GM18867 (cell line): ENCODE data around the gene MUC5AC.
"Not testable (repeated sequence)": the region's sequence is repeated elsewhere in the genome, so short reads cannot be mapped to it uniquely, and the experiment has no call there.

Experiments
- ATAC-seq: cut with Tn5 transposase; IDR thresholded peaks from one replicate; pipeline ENCODE4 v1.9.1; 2021; ENCODE audit warnings: mild to moderate bottlenecking, moderate library complexity; ENCODE audit not compliant: unreplicated experiment

MUC5AC gene

GRCh38 chr11:1161410-1162137 lies 3.8 kb downstream of the MUC5AC start:
- ATAC-seq, result no peak

- ATAC-seq, result no peak
Measured at GRCh38 chr11:1162138-1162475, 4.4 kb downstream of the MUC5AC start.

- ATAC-seq, result no peak
Measured at GRCh38 chr11:1162491-1163311, 4.9 kb downstream of the MUC5AC start.

- no peak for ATAC-seq
Measured at GRCh38 chr11:1163321-1163910, 5.7 kb downstream of the MUC5AC start.

GRCh38 chr11:1163911-1164735 lies 6.4 kb downstream of the MUC5AC start:
- no peak for ATAC-seq

GRCh38 chr11:1164779-1165255 lies 7.1 kb downstream of the MUC5AC start:
- ATAC-seq, result not testable (repeated sequence)

GRCh38 chr11:1165256-1166041 lies 7.7 kb downstream of the MUC5AC start:
- no peak for ATAC-seq

- ATAC-seq, result no peak
Measured at GRCh38 chr11:1167256-1167655, 9.5 kb downstream of the MUC5AC start.

- ATAC-seq, result no peak
Measured at GRCh38 chr11:1167751-1168231, 10.0 kb downstream of the MUC5AC start.

GRCh38 chr11:1168256-1168655 lies 10.5 kb downstream of the MUC5AC start:
- no peak for ATAC-seq

- no peak for ATAC-seq
Measured at GRCh38 chr11:1168721-1169161, 11.0 kb downstream of the MUC5AC start.

GRCh38 chr11:1171223-1171984 lies 13.7 kb downstream of the MUC5AC start:
- no peak for ATAC-seq

GRCh38 chr11:1171985-1172728 lies 14.4 kb downstream of the MUC5AC start:
- ATAC-seq, result no peak

GRCh38 chr11:1172729-1173117 lies 15.0 kb downstream of the MUC5AC start:
- ATAC-seq, result no peak

GRCh38 chr11:1173396-1173795 lies 15.6 kb downstream of the MUC5AC start:
- ATAC-seq, result not testable (repeated sequence)

- ATAC-seq, result no peak
Measured at GRCh38 chr11:1174441-1175370, 17.0 kb downstream of the MUC5AC start.

GRCh38 chr11:1175461-1176223 lies 17.9 kb downstream of the MUC5AC start:
- no peak for ATAC-seq
